ENCODE data around the gene LAMTOR5.

DNA sequence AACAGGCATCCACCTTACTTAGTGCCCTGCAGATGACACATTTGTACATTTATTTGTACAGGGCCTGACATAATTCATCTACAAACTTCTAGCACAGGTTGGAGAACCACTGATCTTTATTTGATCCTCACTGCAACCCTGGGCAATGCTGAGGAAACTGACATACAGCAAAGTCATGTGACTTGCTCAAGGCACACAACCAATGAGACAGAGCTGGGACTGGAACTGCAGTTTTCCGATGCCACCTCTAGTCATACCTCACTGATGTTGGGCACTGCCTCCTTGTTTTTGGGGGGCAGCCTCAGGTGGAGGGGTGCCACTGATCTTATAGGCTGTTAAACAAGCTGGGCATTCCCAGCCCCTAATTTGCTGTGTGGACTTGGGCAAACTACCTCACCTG lies 46.8 kb upstream of the LAMTOR5 start:
- TF ChIP-seq, protein P1, sequence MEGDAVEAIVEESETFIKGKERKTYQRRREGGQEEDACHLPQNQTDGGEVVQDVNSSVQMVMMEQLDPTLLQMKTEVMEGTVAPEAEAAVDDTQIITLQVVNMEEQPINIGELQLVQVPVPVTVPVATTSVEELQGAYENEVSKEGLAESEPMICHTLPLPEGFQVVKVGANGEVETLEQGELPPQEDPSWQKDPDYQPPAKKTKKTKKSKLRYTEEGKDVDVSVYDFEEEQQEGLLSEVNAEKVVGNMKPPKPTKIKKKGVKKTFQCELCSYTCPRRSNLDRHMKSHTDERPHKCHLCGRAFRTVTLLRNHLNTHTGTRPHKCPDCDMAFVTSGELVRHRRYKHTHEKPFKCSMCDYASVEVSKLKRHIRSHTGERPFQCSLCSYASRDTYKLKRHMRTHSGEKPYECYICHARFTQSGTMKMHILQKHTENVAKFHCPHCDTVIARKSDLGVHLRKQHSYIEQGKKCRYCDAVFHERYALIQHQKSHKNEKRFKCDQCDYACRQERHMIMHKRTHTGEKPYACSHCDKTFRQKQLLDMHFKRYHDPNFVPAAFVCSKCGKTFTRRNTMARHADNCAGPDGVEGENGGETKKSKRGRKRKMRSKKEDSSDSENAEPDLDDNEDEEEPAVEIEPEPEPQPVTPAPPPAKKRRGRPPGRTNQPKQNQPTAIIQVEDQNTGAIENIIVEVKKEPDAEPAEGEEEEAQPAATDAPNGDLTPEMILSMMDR (IDR thresholded peaks at IDR 0.05; ENCODE audit: poor library complexity, severe bottlenecking) = no peak
- TF ChIP-seq EZH2 (IDR thresholded peaks at IDR 0.05; ENCODE audit: borderline replicate concordance, insufficient read depth, low read length, poor library complexity, severe bottlenecking) = no peak
- no peak for TF ChIP-seq POLR2AphosphoS5 (IDR thresholded peaks at IDR 0.05)
- no peak for TF ChIP-seq RAD21 (conservative IDR thresholded peaks at IDR 0.05)
- TF ChIP-seq, protein P2, sequence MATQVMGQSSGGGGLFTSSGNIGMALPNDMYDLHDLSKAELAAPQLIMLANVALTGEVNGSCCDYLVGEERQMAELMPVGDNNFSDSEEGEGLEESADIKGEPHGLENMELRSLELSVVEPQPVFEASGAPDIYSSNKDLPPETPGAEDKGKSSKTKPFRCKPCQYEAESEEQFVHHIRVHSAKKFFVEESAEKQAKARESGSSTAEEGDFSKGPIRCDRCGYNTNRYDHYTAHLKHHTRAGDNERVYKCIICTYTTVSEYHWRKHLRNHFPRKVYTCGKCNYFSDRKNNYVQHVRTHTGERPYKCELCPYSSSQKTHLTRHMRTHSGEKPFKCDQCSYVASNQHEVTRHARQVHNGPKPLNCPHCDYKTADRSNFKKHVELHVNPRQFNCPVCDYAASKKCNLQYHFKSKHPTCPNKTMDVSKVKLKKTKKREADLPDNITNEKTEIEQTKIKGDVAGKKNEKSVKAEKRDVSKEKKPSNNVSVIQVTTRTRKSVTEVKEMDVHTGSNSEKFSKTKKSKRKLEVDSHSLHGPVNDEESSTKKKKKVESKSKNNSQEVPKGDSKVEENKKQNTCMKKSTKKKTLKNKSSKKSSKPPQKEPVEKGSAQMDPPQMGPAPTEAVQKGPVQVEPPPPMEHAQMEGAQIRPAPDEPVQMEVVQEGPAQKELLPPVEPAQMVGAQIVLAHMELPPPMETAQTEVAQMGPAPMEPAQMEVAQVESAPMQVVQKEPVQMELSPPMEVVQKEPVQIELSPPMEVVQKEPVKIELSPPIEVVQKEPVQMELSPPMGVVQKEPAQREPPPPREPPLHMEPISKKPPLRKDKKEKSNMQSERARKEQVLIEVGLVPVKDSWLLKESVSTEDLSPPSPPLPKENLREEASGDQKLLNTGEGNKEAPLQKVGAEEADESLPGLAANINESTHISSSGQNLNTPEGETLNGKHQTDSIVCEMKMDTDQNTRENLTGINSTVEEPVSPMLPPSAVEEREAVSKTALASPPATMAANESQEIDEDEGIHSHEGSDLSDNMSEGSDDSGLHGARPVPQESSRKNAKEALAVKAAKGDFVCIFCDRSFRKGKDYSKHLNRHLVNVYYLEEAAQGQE (IDR thresholded peaks at IDR 0.05; ENCODE audit: borderline replicate concordance) = no peak
- TF ChIP-seq MXI1 (conservative IDR thresholded peaks at IDR 0.05; ENCODE audit: poor library complexity, severe bottlenecking) = no peak
- TF ChIP-seq EP300 (conservative IDR thresholded peaks at IDR 0.05; ENCODE audit: poor library complexity, severe bottlenecking) = no peak
- TF ChIP-seq TAF1 (IDR thresholded peaks at IDR 0.05; ENCODE audit: low read depth) = no peak
- no peak for TF ChIP-seq SMC3 (conservative IDR thresholded peaks at IDR 0.05; ENCODE audit: poor library complexity)
